ENCODE data around the gene PODXL. TPM values are rescaled to one million over a fixed set of nuclear protein-coding genes. Genes with fewer than 3 reads are reported as not detected.

The PODXL gene
- total and polyA plus RNA-seq, 10 of the 15 experiments (the other 5 are each of a cell fraction or from before 2014, with no cell fraction given): 0.04 to 1.8 (median 0.38) TPM

GRCh38 chr7:131568970-131569369 is 12.5 kb upstream of the PODXL start (continued):
- TF ChIP-seq SRF (IDR thresholded peaks at IDR 0.05; ENCODE audit: low read depth in 2 of 2, low read length in 2 of 2): no peak
- TF ChIP-seq STAT1 (conservative IDR thresholded peaks at IDR 0.05): no peak

GRCh38 chr7:131568510-131568909 is 12.1 kb upstream of the PODXL start:
- H3K27me3 ChIP-seq (replicated peaks in 1 of 2; ENCODE audit: control insufficient read depth in 2 of 2, insufficient read depth in 2 of 2, low read length in 1 of 2): no peaks in the 10 kb centered on the region
- no peaks in the 10 kb centered on the region for H3K36me3 ChIP-seq (ENCODE audit: control insufficient read depth in 2 of 2, insufficient read depth in 2 of 2, low read length in 1 of 2)
- H4K20me1 ChIP-seq (ENCODE audit: control insufficient read depth, insufficient read depth): no peaks in the 10 kb centered on the region
- ChIA-PET POLR2A (interaction anchor here (0.6 kb wide), 2 partner anchors 197 to 527 kb away, joined by 3 to 5 read pairs; no protein-coding TSS in a partner anchor), CTCF (no interaction called here), SMC1A (ENCODE audit: uncharacterized antibody, unreplicated experiment) (no interaction called here), RAD21 (ENCODE audit: unreplicated experiment) (no interaction called here)
- no peaks in the 10 kb centered on the region for H3K4me1 ChIP-seq (ENCODE audit: control insufficient read depth, insufficient read depth, low read length)
- H3K4me3 ChIP-seq: no peak overlapping the region
- intact Hi-C loops (cut with micrococcal nuclease; ENCODE audit: unreplicated experiment): no loop called here
- no peak overlapping the region for H3K9ac ChIP-seq (ENCODE audit: control insufficient read depth, insufficient read depth, low read length)
- no peak overlapping the region for H3K4me2 ChIP-seq (ENCODE audit: control insufficient read depth, insufficient read depth)
- TF ChIP-seq NFYA (IDR thresholded peaks at IDR 0.05; ENCODE audit: borderline replicate concordance, low read depth, low read length) (no peak), PAX5 (IDR thresholded peaks at IDR 0.05; ENCODE audit: borderline replicate concordance, low read depth, low read length) (no peak), SRF (IDR thresholded peaks at IDR 0.05; ENCODE audit: low read depth in 2 of 2, low read length in 2 of 2) (no peak), DPF2 (IDR thresholded peaks at IDR 0.05) (no peak), SMAD5 (IDR thresholded peaks at IDR 0.05; ENCODE audit: low read depth) (no peak), PKNOX1 (IDR thresholded peaks at IDR 0.05) (no peak), ESRRA (IDR thresholded peaks at IDR 0.05; ENCODE audit: low read length) (no peak), ZNF207 (IDR thresholded peaks at IDR 0.05; ENCODE audit: borderline replicate concordance) (no peak), ZNF217 (IDR thresholded peaks at IDR 0.05) (no peak), BRCA1 (IDR thresholded peaks at IDR 0.05; ENCODE audit: low read depth, low read length) (no peak), NFYB (IDR thresholded peaks at IDR 0.05; ENCODE audit: insufficient read depth, low read depth, low read length) (no peak), NKRF (conservative IDR thresholded peaks at IDR 0.05) (no peak), PAX8 (IDR thresholded peaks at IDR 0.05) (no peak), EZH2 (IDR thresholded peaks at IDR 0.05; ENCODE audit: borderline replicate concordance, control insufficient read depth, low read depth, low read length) (no peak), ATF7 (IDR thresholded peaks at IDR 0.05; ENCODE audit: low read depth) (no peak), RB1 (IDR thresholded peaks at IDR 0.05; ENCODE audit: borderline replicate concordance) (no peak), RFX5 (IDR thresholded peaks at IDR 0.05; ENCODE audit: low read depth, low read length) (no peak), NRF1 (conservative IDR thresholded peaks at IDR 0.05; ENCODE audit: low read depth, low read length) (no peak), PBX3 (IDR thresholded peaks at IDR 0.05; ENCODE audit: insufficient replicate concordance, low read depth, low read length) (no peak)
- no peaks in the 10 kb centered on the region for H3K9me3 ChIP-seq (replicated peaks; ENCODE audit: control insufficient read depth, insufficient read depth, low read length)
- no peak overlapping the region for H3K27ac ChIP-seq (ENCODE audit: control insufficient read depth, insufficient read depth)
- no peaks in the 10 kb centered on the region for H3K79me2 ChIP-seq (ENCODE audit: control insufficient read depth, insufficient read depth, low read length)
- no TSS peak for BruUV-seq (replicated peaks)
- in situ Hi-C loops (cut with MboI): no loop called here
- WGBS (ENCODE audit: insufficient coverage, insufficient replicate concordance, low lambda C conversion rate, missing lambda C conversion rate): 59% methylated on average over 6 of the region's 6 CpGs
- FAIRE-seq (no peak), ATAC-seq (no peak), DNase-seq (ENCODE audit: low read depth, low spot score) (no peak)
- no peak overlapping the region for H2AFZ ChIP-seq (ENCODE audit: control insufficient read depth, low read depth, low read length)
